Tibial nerve (tissue), 4 donors: ENCODE results near the gene DGKA. TPM values are rescaled to one million over a fixed set of nuclear protein-coding genes. Genes with fewer than 3 reads are reported as not detected.

Experiments
- DNase-seq, 2 donors: peaks; one replicate each; pipeline ENCODE4 v3.0.0-alpha.2; 2019; ENCODE audit warnings: low spot score in 2 of 2
- H3K27ac ChIP-seq, 4 donors: fragments of 200-600 bp; sonication (generic) in 3 of 4; one replicate each; pipeline ENCODE4 v1.5.1; 2017 to 2019; ENCODE audit warnings: mild to moderate bottlenecking in 1 of 4
- H3K27me3 ChIP-seq, 2 donors: fragments of 200-600 bp; sonication (generic) in 1 of 2; one replicate each; pipeline versions ENCODE4 v1.5.1 to v1.6.0; 2017 to 2019
- H3K36me3 ChIP-seq, 3 donors: fragments of 200-600 bp; sonication (generic); one replicate each; pipeline ENCODE4 v1.5.1; 2018 to 2019
- H3K4me1 ChIP-seq, 4 donors: fragments of 200-600 bp; sonication (generic) in 3 of 4; one replicate each; pipeline ENCODE4 v1.5.1; 2017 to 2019
- H3K4me3 ChIP-seq, 4 donors: fragments of 200-600 bp; sonication (generic) in 3 of 4; one replicate each; pipeline ENCODE4 v1.5.1; 2017 to 2019; ENCODE audit warnings: mild to moderate bottlenecking in 1 of 4, moderate library complexity in 1 of 4
- H3K9me3 ChIP-seq, 4 donors: fragments of 200-600 bp; sonication (generic) in 3 of 4; one replicate each; pipeline ENCODE4 v1.5.1; 2017 to 2019
- EP300 ChIP-seq, 2 donors: sonication (generic); formaldehyde crosslinking; IDR thresholded peaks; one replicate each; pipeline ENCODE4 v1.6.1; 2017; ENCODE audit warnings: antibody characterized with exemption in 2 of 2, mild to moderate bottlenecking in 1 of 2
- POLR2A ChIP-seq, 2 donors: fragments of 450-650 bp; IDR thresholded peaks; one replicate each; pipeline ENCODE4 v1.6.1; 2017; ENCODE audit warnings: antibody characterized with exemption in 2 of 2, mild to moderate bottlenecking in 2 of 2, moderate library complexity in 2 of 2
- WGBS, 2 donors: methylation state at CpG; one replicate each; pipeline ENCODE4 v1.1.5; 2018; 5-methylcytosine and 5-hydroxymethylcytosine counted together
- total RNA-seq, 4 donors: library from RNA; depleted of rRNA; stranded (reverse); fragments of >200 nt; gene quantifications; one replicate each; pipeline ENCODE4 v1.1.0, GENCODE V29; 2016
- TF ChIP-seq, protein P1 (sequence below), 5 experiments: fragments of 200-600 bp in 3 of 5; fragments of 450-650 bp in 2 of 5; sonication (generic) in 3 of 5; IDR thresholded peaks; one replicate each; pipeline ENCODE4 v1.5.1; 2016 to 2019; ENCODE audit warnings: antibody characterized with exemption in 5 of 5, mild to moderate bottlenecking in 3 of 5, moderate library complexity in 2 of 5

Gene DGKA
- total RNA-seq, 4 donors from 2014 or later, result 24.9 to 544 (median 34.3) TPM

DNA sequence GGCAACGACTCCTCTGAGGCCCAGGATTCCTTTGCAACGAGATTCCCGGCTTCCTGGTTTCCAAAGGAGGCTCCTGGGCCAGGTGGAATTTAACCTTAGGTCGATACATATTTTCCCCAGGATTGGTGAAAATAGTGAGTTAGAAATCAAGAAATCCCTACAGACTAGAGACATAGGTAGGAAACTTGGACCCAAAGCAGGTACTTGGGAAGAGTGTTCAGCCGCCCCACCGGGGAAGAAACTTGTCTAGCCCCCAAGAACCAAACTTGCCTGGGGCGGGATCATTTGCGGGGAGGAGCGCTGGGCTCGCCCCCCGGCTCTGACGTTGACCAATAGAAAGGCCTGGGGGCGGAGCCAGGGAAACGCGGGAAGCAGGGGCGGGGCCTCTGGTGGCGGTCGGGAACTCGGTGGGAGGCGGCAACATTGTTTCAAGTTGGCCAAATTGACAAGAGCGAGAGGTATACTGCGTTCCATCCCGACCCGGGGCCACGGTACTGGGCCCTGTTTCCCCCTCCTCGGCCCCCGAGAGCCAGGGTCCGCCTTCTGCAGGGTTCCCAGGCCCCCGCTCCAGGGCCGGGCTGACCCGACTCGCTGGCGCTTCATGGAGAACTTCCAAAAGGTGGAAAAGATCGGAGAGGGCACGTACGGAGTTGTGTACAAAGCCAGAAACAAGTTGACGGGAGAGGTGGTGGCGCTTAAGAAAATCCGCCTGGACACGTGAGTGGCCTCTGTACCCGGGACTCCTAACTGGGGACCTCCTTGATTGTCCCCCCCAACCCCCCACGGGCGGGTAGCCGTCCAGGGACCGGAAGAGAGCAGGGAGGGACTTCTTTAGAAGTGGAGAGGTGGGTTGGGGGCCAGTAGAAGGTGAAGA lies 35.7 kb downstream of the DGKA start, which contains the start of gene CDK2:
Gene CDK2 (plus strand): TSS at position 423 of the 874 bp plus-strand sequence. CDS start 179 bp downstream, at position 602.
- Histone ChIP-seq H3K27ac (peak within 1 kb of the TSS; percentile 10 to 91 (median 84)), H3K27me3 (no peaks in the 10 kb centered on the region), H3K4me1 (peaks cover 0 to 23% (median 7%) of the 10 kb centered on the region in 4 donors), H3K4me3 (peak within 1 kb of the TSS; percentile 51 to 77 (median 73)), H3K36me3 (peaks cover 0 to 20% (median 0%) of the 10 kb centered on the region in 3 donors), H3K9me3 (no peaks in the 10 kb centered on the region)
- DNase-seq, result peak; percentile 96 to 97
- peak; percentile 35 to 83 for TF ChIP-seq EP300 (IDR thresholded peaks at IDR 0.05)
- TF ChIP-seq, protein P1, sequence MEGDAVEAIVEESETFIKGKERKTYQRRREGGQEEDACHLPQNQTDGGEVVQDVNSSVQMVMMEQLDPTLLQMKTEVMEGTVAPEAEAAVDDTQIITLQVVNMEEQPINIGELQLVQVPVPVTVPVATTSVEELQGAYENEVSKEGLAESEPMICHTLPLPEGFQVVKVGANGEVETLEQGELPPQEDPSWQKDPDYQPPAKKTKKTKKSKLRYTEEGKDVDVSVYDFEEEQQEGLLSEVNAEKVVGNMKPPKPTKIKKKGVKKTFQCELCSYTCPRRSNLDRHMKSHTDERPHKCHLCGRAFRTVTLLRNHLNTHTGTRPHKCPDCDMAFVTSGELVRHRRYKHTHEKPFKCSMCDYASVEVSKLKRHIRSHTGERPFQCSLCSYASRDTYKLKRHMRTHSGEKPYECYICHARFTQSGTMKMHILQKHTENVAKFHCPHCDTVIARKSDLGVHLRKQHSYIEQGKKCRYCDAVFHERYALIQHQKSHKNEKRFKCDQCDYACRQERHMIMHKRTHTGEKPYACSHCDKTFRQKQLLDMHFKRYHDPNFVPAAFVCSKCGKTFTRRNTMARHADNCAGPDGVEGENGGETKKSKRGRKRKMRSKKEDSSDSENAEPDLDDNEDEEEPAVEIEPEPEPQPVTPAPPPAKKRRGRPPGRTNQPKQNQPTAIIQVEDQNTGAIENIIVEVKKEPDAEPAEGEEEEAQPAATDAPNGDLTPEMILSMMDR (IDR thresholded peaks at IDR 0.05), result no peak
- TF ChIP-seq POLR2A (IDR thresholded peaks at IDR 0.05), result peak; percentile 43 to 71
- 0 to 2% methylated on average over 41 to 42 of the region's 45 CpGs for WGBS, 2 donors

- no peak for DNase-seq
- WGBS, 2 donors, result 54 to 90% methylated on average over 4 of the region's 4 CpGs
- Histone ChIP-seq H3K4me1 (peaks cover 0 to 34% (median 7%) of the 10 kb centered on the region in 4 donors), H3K4me3 (no peak overlapping the region), H3K27me3 (no peaks in the 10 kb centered on the region), H3K9me3 (no peaks in the 10 kb centered on the region), H3K36me3 (peaks cover 0 to 20% (median 0%) of the 10 kb centered on the region in 3 donors), H3K27ac (no peak overlapping the region)
- TF ChIP-seq EP300 (IDR thresholded peaks at IDR 0.05) (no peak), POLR2A (IDR thresholded peaks at IDR 0.05) (no peak)
- TF ChIP-seq, protein P1 (IDR thresholded peaks at IDR 0.05), result no peak
These were observed 38.4 kb downstream of the DGKA start for GRCh38 chr12:55969356-55969755.

GRCh38 chr12:55970775-55971174 lies 39.8 kb downstream of the DGKA start:
- Histone ChIP-seq H3K27ac (peak overlapping the region in 2 of 4 donors; percentile 38 to 93), H3K27me3 (no peaks in the 10 kb centered on the region), H3K9me3 (no peaks in the 10 kb centered on the region), H3K4me3 (no peak overlapping the region), H3K4me1 (peaks cover 0 to 46% (median 10%) of the 10 kb centered on the region in 4 donors), H3K36me3 (peaks cover 0 to 20% (median 0%) of the 10 kb centered on the region in 3 donors)
- no peak for DNase-seq
- 48 to 72% methylated on average over 7 of the region's 7 CpGs for WGBS, 2 donors
- no peak for TF ChIP-seq EP300 (IDR thresholded peaks at IDR 0.05)
- TF ChIP-seq, protein P1 (IDR thresholded peaks at IDR 0.05), result no peak
- no peak for TF ChIP-seq POLR2A (IDR thresholded peaks at IDR 0.05)

DNA sequence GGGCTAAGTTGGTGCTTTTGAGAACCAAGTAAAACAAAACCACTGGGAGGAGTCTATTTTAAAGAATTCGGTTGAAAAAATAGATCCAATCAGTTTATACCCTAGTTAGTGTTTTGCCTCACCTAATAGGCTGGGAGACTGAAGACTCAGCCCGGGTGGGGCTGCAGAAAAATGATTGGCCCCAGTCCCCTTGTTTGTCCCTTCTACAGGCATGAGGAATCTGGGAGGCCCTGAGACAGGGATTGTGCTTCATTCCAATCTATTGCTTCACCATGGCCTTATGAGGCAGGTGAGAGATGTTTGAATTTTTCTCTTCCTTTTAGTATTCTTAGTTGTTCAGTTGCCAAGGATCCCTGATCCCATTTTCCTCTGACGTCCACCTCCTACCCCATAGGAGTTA lies 41.1 kb downstream of the DGKA start:
- no peak for DNase-seq
- no peaks in the 10 kb centered on the region for H3K27me3 ChIP-seq
- H3K9me3 ChIP-seq, result no peaks in the 10 kb centered on the region
- 45 to 50% methylated on average over 3 of the region's 3 CpGs for WGBS, 2 donors
- peak overlapping the region in 3 of 4 donors; percentile 91 to 93 (median 92) for H3K27ac ChIP-seq
- peaks cover 0 to 52% (median 9%) of the 10 kb centered on the region in 4 donors for H3K4me1 ChIP-seq
- TF ChIP-seq EP300 (IDR thresholded peaks at IDR 0.05) (no peak), POLR2A (IDR thresholded peaks at IDR 0.05) (no peak)
- TF ChIP-seq, protein P1 (IDR thresholded peaks at IDR 0.05), result no peak
- H3K4me3 ChIP-seq, result no peak overlapping the region
- H3K36me3 ChIP-seq, result peaks cover 0 to 20% (median 0%) of the 10 kb centered on the region in 3 donors

- 20 to 24% methylated on average over 1 of the region's 1 CpG for WGBS, 2 donors
- H3K27ac ChIP-seq, result peak overlapping the region; percentile 90 to 93 (median 92)
These were observed 41.5 kb downstream of the DGKA start for GRCh38 chr12:55972456-55972855.

More at GRCh38 chr12:55972456-55972855, 41.5 kb downstream of the DGKA start:
- Histone ChIP-seq H3K27me3 (no peaks in the 10 kb centered on the region), H3K9me3 (no peaks in the 10 kb centered on the region), H3K36me3 (peaks cover 0 to 20% (median 0%) of the 10 kb centered on the region in 3 donors), H3K4me1 (peaks cover 0 to 52% (median 7%) of the 10 kb centered on the region in 4 donors), H3K4me3 (peak overlapping the region in 3 of 4 donors; percentile 44 to 62 (median 57))
- TF ChIP-seq EP300 (IDR thresholded peaks at IDR 0.05) (no peak), POLR2A (IDR thresholded peaks at IDR 0.05) (no peak)
- TF ChIP-seq, protein P1 (IDR thresholded peaks at IDR 0.05), result no peak
- no peak for DNase-seq
